Stimulated activated CD4-positive, alpha-beta T cell treated with anti-CD3 and anti-CD28 coated beads, Interleukin-15, amount 100 ng/mL, for 1 hour (primary cell): ENCODE measurements around the gene SLC9A1.

Experiments
- DNase-seq, 2 donors: peaks; one replicate each; pipeline ENCODE4 v3.0.0-alpha.2; 2020; ENCODE audit warnings: low read depth in 1 of 2, low spot score in 1 of 2

Gene SLC9A1

GRCh38 chr1:27108588-27108987 is 46.3 kb downstream of the SLC9A1 start:
- no peak for DNase-seq

GRCh38 chr1:27106561-27107323 is 48.2 kb downstream of the SLC9A1 start:
- no peak for DNase-seq

GRCh38 chr1:27105018-27105417 is 49.9 kb downstream of the SLC9A1 start:
- DNase-seq, result no peak

GRCh38 chr1:27103498-27103897 is 51.4 kb downstream of the SLC9A1 start:
- no peak for DNase-seq

GRCh38 chr1:27102707-27103468 is 52.0 kb downstream of the SLC9A1 start:
- peak; percentile 56 to 80 for DNase-seq

- DNase-seq, result no peak
Measured at GRCh38 chr1:27102134-27102706, 52.7 kb downstream of the SLC9A1 start.

GRCh38 chr1:27101696-27102095 is 53.2 kb downstream of the SLC9A1 start:
- DNase-seq, result no peak

- no peak for DNase-seq
Measured at GRCh38 chr1:27101054-27101491, 53.9 kb downstream of the SLC9A1 start.

- DNase-seq, result no peak
Measured at GRCh38 chr1:27100335-27101053, 54.4 kb downstream of the SLC9A1 start.

GRCh38 chr1:27099587-27100334 is 55.2 kb downstream of the SLC9A1 start:
- DNase-seq, result no peak

GRCh38 chr1:27099135-27099586 is 55.8 kb downstream of the SLC9A1 start:
- DNase-seq, result no peak

GRCh38 chr1:27098431-27099134 is 56.3 kb downstream of the SLC9A1 start:
- DNase-seq, result no peak

- DNase-seq, result peak; percentile 39 to 53
Measured at GRCh38 chr1:27097484-27097917, 57.4 kb downstream of the SLC9A1 start.

GRCh38 chr1:27095576-27095975 is 59.3 kb downstream of the SLC9A1 start:
- no peak for DNase-seq

- no peak for DNase-seq
Measured at GRCh38 chr1:27092888-27093287, 62.0 kb downstream of the SLC9A1 start.

- DNase-seq, result no peak
Measured at GRCh38 chr1:27090911-27091310, 64.0 kb downstream of the SLC9A1 start.

GRCh38 chr1:27087371-27088220 is 67.3 kb downstream of the SLC9A1 start:
- no peak for DNase-seq

- no peak for DNase-seq
Measured at GRCh38 chr1:27086628-27087027, 68.3 kb downstream of the SLC9A1 start.

- no peak for DNase-seq
Measured at GRCh38 chr1:27086026-27086425, 68.9 kb downstream of the SLC9A1 start.
